NOMO-1 treated with DMSO at 0.1 percent for 48 hours (cell line): ENCODE measurements around the gene SPCS3.
A peak's percentile ranks its signal among the peaks of the same experiment; 100 is the strongest.
"Not testable (repeated sequence)": the region's sequence is repeated elsewhere in the genome, so short reads cannot be mapped to it uniquely, and the experiment has no call there.

ENCODE experiments used
- DNase-seq: peaks from one replicate; lab custom pipeline; 2025; ENCODE audit not compliant: unreplicated experiment; lab: John Stamatoyannopoulos, UW

SPCS3 gene

DNA sequence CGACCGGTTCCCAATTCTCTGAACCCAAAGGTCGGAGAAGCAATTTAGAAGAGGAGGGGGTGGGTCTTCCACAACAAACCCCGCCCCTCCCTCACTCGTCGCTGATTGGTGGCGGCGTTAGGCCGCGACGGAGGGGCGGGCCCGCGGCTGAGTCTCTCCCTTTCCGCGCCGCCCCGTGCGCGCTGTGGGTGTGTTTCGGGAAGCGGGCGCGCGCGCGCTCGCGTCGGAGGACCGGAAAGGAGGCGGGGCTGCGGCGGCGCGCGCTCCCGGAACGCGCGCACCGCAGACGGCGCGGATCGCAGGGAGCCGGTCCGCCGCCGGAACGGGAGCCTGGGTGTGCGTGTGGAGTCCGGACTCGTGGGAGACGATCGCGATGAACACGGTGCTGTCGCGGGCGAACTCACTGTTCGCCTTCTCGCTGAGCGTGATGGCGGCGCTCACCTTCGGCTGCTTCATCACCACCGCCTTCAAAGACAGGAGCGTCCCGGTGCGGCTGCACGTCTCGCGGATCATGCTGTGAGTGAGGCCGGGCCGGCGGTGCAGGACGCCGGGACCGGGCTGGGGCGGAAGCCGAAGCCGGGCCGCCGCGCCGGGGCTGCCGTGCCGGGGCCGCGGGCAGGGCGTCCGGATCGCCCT lies at the start of gene SPCS3:
SPCS3 (plus strand) TSS at position 263 of the 636 bp plus-strand sequence; CDS start at position 374, 111 bp downstream.
- peak; percentile 94 for DNase-seq

DNA sequence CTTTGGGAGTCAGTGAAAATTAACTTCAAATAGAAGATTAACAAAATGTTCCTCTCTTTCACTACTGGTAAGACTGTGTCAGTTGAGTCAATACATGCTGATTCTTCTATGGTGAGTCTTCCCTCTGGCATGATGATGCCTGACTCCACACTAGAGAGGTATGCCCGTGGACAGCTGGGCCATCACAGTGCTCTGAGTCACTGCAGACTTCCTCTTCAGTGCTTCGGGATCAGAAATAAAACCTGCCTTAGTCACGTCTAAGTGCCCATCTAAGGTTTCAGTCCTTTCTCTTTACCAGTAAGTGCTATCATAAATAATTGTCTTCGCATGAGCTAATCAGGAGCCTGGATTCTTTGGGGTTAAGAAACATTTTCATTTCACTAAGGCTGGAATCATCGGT lies 49.1 kb upstream of the SPCS3 start:
- peak; percentile 2 for DNase-seq

DNA sequence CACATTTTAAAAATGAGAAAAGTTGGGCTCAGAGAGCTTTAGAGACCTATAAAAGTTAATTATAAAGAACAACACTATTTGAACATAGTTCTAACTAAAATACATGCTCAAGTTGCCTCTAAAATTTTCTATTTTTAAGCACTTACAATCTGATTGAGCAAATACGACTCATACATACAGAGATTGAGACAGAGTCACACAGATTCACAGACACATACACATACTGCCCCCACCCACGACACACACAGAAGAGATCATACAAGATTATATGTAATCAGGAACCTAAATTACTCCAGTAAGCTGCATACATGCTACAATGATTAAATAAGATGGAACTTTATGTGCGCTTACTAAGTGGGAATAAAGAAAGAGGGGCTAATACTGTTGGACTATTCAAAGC lies 48.0 kb upstream of the SPCS3 start:
- no peak for DNase-seq

DNA sequence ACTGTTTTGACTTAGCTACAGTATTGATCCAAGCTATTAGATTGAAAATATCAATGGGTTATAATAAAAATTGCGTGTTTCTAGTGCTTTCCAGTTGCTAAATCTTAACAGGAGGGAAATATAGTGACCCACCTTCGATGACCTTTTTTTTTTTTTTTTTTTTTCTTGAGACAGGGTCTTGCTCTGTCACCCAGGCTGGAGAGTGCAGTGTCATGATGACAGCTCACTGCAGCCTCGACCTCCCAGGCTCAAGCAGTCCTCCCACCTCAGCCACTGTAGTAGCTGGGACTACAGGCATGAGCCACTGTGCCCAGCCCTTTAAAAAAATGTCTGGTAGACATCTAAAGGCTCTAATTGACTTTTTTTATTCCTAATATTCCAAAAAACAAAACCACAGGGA lies 47.0 kb upstream of the SPCS3 start:
- no peak for DNase-seq

DNA sequence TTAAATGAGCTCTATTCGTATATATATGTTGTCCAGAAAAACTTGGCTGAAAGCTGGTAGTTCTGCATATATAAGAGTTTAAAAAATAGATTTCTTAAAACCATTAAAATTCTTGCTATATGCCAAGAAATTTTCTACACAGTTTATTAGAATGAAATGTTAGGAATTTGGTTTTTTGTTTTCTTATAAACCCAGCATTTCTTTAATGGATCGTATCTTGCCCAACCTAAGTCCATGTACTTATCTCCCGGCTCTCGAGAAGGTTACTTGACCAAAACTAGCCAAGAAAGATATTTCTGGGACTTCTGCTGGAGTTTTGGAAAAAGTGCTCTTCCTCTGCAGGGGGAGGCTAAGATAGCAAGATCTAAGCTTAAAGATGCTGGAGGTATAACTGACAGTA lies 46.0 kb upstream of the SPCS3 start:
- no peak for DNase-seq

DNA sequence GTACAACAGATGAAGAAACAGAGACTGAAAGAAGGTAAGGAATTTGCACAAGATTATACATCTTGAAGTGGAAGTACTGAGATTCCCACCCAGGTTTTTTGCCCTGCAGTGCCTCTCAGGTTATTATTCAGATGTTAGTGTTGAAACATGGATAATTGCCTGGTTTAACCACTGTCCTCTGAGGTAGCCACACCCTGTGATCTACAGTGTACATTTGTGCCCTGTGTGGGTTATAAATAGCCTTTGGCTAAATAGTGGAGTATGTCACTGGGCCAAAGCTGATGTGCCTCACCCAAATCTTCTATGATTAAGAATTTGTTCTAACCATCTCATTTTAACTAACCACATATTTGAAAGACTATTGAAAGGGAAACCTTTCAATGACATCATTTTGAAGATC lies 45.3 kb upstream of the SPCS3 start:
- DNase-seq = no peak

DNA sequence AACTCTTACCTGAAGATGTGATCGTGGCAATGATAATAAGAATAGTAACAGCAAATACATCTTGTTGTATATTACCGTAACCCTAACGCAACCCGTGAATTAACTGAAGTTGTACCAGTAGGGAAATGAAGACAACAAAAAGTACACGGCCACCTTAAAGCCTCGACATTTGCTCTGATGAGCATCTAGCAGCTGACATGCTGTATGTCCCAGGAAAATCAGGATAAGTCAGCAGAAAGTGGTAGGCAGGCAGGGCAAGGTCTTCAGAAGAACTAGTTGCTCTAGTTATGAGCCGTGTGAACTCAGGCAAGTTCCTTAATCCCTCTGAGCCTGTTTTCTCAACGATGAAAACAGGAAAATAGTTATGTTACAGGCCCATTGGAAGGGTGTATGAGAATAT lies 43.1 kb upstream of the SPCS3 start:
- DNase-seq = no peak

DNA sequence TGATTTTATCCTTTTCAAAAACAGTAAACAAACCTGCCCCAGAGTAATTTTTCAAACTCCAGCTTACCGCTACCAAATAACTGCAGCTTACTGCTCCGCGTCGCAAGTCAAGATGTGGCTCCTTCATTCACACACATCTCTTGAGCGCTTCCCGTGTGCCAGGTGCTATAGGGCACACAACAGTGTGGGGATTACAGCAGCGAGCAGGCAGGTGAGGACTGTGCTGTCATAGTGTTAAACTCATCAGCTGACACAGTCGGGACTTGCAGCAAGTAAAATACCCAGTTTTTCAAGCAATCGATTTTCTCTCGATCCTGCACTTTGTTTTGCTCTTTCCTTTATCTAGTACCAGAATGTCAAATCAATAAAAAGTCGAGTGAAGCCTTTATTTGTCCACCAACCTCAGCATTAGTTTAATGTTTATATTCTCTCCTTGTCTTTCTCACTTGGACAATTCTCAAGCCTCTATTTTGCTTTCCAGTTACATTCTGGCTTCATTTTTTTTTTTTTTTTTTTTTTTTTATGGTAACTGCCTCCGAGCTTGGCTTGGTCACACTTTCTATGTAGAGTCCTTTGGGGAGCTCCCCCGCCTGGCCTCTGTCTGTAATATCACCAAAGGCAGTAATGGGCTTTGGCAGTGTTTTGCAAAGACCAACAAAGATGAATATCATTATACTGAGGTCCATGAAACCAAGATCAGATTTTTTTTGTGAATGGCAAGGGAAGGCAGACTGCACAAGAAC lies 42.4 kb upstream of the SPCS3 start:
- DNase-seq = peak; percentile 1

DNA sequence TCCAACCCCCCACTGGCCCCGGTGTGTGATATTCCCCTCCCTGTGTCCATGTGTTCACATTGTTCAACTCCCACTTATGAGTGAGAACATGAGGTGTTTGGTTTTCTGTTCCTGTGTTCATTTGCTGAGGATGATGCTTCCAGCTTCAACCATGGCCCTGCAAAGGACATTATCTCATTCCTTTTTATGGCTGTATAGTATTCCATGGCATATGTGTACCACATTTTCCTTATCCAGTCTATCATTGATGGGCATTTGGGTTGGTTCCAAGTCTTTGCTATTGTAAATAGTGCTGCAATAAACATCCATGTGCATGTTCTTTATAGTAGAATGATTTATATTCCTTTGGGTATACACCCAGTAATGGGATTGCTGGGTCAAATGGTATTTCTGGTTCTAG lies 40.2 kb upstream of the SPCS3 start:
- DNase-seq = not testable (repeated sequence)

DNA sequence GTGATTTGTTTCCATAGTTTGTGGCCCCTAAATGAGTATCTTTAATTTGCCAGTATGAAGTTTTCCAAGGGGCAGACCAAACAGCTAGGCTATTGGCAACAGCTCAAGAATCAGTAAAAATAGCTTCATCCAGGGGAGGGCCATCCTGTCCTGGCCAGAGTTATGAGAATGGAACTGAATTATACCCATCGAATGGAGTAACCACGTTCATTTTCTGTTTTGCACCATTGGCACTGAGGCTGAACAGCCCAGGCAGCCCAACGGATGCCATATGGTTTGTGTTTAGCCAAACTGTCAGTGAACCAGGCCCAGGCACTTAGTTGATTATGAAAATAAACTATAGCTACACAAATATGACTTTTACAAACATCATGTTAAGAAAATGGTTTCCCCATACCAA lies 33.0 kb upstream of the SPCS3 start:
- no peak for DNase-seq

DNA sequence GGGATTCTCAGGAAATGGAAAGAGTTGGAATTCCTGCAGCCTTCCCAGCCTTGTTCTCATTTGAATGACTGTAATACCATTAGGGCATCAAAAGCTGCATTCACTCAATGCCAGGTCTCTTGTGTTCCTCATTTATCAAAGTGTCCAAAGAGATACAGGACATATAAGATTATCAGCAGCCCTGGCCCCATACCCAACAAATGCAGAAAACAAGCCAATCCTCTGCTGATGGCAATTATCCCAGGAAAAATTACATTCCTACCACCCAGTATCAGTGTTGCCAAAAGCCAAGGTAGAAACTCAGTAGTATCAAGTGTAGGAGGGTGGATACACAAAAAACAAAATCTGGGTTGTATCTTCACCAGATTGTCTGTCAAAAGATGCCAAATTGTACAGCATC lies 32.2 kb upstream of the SPCS3 start:
- no peak for DNase-seq

DNA sequence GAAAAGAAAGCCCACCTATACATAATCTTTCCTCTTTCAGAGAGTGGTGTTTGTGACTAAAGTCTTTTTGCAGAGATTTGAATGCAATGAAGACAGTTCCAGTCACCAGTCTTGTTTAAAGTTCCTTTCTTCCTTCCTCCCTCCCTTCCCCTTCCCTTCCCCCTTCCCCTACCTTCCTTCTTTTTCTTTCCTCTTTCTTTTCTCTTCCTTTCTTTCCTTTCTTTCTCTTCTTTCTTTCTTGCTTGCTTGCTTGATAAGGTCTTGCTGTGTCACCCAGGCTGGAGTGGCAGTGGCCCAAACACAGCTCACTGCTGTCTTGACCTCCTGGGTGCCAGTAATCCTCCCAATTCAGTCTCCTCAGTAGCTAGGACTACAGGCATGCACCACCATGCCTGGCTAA lies 31.7 kb upstream of the SPCS3 start:
- DNase-seq = no peak

DNA sequence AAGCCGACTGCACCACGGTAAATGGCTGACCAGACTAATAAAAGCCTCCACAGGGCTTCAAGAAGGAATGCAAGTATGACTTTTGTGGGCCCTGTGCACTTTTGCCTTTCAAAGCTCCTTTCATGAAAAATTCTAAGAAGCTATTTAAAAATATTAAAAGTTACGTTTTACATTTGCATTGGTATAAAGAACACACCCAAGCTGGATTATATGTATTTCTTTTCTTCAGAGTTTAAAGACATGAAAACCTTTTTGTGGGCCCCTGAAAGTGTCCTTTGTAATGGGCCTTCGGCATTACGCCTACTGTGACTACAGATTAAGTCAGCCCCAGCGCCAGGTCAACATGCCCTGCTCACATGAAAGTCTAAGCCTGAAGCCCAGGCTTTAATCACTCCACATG lies 30.2 kb upstream of the SPCS3 start:
- DNase-seq = no peak

DNA sequence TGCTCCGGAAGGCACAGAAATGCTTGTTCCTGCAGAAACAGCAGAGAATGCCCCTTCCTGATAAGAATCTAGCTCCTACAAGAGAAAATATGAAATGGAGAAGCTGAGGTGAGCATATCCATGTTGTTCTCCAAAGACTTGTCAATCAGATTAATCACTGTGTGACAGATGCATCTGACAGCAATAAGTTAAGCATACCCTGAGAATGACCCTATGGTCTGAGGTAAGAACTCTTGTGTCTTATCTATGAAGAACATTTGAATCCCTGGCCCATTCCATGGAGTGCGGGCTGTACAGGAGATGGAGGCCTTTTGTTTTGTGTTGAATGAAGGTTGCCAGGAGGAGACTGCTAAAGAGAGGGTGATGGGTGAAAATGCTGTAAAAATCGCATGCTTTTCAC lies 29.2 kb upstream of the SPCS3 start:
- no peak for DNase-seq

DNA sequence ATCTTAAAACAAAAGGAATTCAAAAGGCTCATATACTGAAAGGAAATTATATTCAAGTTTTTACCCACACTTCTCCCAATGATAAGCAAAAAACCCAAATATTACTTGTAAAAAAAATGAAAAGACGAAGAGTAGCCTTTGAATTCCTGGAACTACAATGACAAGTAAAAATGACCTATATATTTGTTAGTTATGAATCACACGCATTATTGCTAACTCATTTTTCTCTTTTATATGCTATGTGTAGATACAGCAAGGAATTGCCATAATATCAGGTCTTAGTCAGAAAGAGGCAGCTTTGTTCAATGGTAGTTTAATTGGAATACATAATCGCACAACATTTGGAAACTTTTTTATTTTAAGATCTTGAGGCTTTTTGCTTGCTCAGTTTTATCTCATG lies 28.0 kb upstream of the SPCS3 start:
- DNase-seq = no peak

DNA sequence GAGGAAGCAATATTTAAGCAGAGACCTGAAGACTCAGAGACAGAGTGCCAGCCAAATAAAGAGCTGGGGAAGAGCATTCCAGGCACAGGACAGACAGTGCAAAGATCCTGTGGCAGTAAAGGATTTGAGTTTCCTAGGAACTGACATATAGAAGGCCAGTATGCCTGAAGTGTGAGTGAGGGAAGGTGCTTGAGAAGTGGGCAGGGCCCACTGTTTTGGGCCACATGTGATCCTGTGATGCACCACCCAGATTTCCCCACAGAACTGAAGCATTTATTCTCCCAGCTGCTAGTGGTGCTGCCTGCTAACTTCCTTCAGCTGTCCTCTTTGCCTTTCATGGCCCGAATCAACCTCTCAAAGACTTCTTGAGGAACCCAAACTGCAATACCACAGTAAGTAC lies 26.8 kb upstream of the SPCS3 start:
- no peak for DNase-seq

DNA sequence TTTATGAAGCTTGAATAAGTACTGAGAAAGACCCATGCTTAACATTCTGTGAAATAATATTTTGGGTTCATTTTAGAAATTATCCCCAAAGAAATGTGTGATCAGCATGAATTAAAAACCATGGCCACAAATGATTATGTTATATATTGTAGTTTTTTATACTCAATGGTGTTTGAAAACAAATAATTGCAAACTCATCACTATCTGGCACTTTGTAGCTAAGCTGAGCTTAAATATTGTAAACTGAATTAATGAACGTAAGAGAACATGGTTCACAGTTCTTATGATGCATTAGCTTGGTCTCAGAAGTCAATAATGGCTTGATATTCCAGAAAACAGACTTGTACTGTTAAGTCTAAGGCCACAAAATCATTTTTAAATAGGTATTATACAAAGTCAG lies 26.1 kb upstream of the SPCS3 start:
- DNase-seq = no peak

DNA sequence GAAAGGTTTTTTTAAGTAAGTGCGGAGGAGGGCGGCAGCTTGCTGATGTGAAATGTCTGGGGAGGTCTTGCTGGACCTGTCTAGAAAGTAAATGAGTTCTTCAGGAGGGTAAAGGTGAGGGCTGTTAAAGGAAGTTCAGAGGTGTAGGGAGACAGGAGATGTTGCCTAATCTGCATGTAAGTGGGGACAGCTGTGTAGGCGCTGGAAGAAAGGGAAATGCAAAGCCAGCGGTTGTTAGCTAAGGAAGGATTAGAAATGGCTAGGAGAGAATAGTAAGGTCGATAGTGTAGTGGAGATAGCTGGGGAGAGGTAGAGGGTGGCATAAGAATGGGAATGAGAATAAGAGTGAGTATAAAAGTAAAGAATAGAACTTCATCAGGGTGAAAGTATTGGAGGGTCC lies 23.9 kb upstream of the SPCS3 start:
- not testable (repeated sequence) for DNase-seq

DNA sequence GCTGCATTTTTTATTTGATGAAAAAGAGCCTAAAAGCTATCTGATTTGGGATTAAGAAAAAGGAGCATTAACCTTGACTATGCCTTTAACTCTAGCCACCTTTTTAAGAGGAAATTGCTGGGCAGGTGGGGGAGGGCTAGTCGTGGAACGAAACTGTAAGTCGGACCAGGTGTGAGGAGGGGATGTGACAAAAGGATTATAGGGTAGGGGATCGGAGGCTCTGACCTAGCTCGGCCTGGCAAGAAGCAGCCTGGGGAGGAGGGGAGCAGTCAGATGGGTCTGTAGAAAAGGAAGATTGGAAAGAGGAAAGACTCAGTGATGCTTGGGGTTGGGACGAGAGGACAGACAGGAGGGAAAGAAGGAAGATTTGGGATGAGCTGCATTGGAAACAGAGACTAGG lies 21.1 kb upstream of the SPCS3 start:
- DNase-seq = no peak

DNA sequence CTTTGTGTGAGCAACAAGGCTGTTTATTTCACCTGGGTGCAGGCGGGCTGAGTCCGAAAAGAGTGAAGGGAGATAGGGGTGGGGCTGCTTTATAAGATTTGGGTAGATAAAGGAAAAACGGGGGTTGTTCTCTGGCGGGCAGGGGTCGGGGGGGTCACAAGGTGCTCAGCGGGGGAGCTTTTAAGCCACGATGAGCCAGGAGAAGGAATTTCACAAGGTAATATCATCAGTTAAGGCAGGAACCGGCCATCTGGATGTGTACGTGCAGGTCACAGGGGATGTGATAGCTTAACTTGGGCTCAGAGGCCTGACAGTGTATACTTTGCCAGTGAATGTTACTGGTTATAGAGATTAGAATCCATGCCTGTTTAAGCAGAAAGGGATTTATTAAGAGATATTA lies 19.7 kb upstream of the SPCS3 start:
- DNase-seq = no peak

DNA sequence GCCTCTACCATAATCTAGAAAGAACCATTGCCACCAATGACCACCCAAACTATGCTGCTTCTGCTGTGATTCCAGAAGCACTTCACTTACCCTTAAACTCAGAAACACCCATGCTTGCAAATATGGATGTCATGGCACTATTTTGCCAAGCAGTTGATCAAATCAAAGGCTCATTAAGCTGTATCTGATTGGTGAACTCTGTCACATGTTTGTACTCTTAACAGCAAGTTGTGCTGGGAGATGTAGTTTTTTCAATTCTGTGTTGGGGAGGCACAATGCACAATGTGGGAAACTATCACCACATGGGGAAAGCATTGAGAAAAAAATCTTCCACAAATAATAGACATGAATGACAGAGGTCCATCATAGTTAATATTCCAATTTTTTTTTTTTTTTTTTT lies 19.2 kb upstream of the SPCS3 start:
- DNase-seq = no peak

DNA sequence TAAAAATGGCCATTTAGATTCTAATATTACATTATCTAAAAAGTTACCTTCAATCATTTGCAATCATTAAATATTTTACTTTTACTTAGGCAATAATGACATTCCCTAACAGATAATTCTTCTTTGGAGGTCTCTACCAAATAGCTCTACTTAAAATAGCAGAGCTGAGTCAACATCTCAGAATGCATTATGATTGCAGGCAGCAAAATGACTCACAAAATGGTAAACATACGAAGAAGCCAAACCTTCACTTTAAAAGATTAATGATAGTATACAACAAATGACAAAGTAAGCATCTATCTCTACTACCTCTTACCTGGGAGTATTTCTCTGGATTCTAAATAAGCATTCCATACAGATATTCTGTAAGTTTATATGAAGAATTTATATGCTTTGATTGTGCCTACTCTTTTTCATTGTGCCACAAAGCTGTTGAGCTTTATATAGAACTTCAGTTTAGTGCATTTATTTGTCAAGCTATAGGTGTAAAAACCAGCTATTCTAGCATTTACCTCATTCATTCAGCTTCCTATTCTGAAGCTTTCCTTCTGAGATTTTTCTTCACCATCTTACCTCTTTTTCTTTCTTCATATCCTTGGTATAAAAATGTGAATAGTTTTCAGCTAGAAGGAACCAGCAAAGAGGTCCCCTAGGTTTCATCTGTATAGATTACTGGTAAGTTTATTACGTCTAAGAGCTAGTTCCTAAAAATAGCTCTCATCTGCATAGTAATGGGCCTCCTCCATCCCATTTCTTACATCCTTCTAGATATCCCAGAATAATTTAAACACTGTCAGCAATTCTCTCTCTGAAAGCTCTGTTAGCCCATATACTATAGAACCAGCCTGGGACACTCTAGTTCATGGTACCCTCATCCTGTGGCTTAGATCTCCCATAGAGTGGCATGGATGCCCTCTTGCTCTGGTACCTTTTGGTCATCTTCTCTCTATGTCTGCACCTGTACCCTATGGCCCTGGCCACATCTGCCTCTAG lies 17.2 kb upstream of the SPCS3 start:
- no peak for DNase-seq
